ENCODE data around the gene NAV3. TPM values are rescaled to one million over a fixed set of nuclear protein-coding genes. Genes with fewer than 3 reads are reported as not detected.

The NAV3 gene
- total RNA-seq (2022; extraction: Qiagen RNA extraction; ENCODE audit: low read depth), result 4.3 to 12.1 TPM (median 9.2 TPM) in 5 replicates

GRCh38 chr12:77830583-77831351 lies at the start of gene NAV3:
TSS of gene NAV3 (plus strand) at chr12:77830894. CDS start at chr12:77831462, 568 bp downstream.

